ENCODE results near the gene OR2Z1. TPM values are rescaled to one million over a fixed set of nuclear protein-coding genes. Genes with fewer than 3 reads are reported as not detected.

Gene OR2Z1
- total RNA-seq, 1 donor from 2014 or later, result not detected

DNA sequence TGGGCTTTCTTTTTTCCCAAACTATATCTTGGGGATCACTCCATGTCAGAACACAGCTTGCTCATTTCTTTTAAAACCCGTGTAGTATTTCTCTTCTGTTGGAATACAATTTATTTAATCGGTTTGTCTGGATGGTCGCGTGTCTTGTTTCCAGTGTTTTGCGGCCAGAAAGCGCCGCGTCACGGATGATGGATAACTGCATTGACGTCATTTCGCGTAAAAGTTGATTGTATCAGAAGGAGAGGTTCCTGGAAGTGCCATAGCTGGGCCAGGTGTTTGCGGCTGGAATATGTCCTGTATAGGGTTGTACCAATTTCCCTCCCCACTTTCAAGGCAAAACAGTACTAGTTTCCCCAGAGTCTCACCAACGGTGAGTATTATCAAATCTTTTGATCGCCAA lies 32.5 kb upstream of the OR2Z1 start:
- DNase-seq, result no peak
- Histone ChIP-seq H3K4me1 (no peaks in the 10 kb centered on the region), H3K27me3 (ENCODE audit: low read depth) (peaks cover 75% of the 10 kb centered on the region), H3K9me3 (replicated peaks) (no peaks in the 10 kb centered on the region), H3K36me3 (no peaks in the 10 kb centered on the region), H3K4me3 (no peak overlapping the region), H3K27ac (replicated peaks) (no peak overlapping the region)
- TF ChIP-seq, protein P1, sequence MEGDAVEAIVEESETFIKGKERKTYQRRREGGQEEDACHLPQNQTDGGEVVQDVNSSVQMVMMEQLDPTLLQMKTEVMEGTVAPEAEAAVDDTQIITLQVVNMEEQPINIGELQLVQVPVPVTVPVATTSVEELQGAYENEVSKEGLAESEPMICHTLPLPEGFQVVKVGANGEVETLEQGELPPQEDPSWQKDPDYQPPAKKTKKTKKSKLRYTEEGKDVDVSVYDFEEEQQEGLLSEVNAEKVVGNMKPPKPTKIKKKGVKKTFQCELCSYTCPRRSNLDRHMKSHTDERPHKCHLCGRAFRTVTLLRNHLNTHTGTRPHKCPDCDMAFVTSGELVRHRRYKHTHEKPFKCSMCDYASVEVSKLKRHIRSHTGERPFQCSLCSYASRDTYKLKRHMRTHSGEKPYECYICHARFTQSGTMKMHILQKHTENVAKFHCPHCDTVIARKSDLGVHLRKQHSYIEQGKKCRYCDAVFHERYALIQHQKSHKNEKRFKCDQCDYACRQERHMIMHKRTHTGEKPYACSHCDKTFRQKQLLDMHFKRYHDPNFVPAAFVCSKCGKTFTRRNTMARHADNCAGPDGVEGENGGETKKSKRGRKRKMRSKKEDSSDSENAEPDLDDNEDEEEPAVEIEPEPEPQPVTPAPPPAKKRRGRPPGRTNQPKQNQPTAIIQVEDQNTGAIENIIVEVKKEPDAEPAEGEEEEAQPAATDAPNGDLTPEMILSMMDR (IDR thresholded peaks at IDR 0.05; ENCODE audit: borderline replicate concordance), result no peak
- intact Hi-C loops (cut with micrococcal nuclease), result no loop called here

DNA sequence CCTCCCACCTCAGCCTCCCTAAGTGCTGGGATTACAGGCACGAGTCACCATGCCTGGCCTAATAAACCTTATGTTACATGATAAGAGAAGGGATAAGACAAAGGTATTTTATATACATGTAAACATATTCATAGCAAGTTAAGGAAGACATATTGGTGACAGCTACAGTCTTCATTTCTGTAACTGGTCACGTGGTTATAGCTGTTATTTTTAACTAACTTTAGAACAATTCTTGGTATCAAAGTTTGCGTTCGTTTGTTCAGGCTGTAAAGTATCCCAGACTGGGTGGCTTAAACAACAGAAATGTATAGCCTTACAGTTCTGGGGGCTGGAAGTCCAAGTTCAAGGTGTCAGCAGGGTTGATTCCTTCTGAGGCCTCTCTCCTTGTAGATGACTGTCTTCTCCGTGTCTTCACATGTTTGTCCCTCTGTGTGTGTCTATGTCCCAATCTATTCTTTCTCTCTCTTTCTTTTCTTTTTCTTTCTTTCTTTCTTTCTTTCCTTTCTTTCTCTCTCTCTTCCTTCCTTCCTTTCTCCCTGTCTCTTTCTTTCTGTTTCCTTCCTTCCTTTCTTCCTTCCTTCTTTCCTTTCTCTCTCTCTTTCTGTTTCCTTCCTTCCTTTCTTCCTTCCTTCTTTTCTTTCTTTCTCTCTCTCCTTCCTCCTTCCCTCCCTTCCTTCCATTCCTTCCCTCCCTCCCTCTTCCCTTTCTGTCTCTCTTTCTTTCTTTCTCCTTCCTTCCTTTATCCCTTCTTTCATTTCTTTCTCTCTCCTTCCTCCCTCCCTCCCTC lies 30.5 kb upstream of the OR2Z1 start:
- TF ChIP-seq, protein P1 (IDR thresholded peaks at IDR 0.05; ENCODE audit: borderline replicate concordance), result no peak
- peaks cover 75% of the 10 kb centered on the region for H3K27me3 ChIP-seq (ENCODE audit: low read depth)
- H3K36me3 ChIP-seq, result no peaks in the 10 kb centered on the region
- intact Hi-C loops (cut with micrococcal nuclease), result no loop called here
- H3K27ac ChIP-seq (replicated peaks), result no peak overlapping the region
- no peaks in the 10 kb centered on the region for H3K4me1 ChIP-seq
- H3K9me3 ChIP-seq (replicated peaks), result no peaks in the 10 kb centered on the region
- H3K4me3 ChIP-seq, result no peak overlapping the region
- no peak for DNase-seq

DNA sequence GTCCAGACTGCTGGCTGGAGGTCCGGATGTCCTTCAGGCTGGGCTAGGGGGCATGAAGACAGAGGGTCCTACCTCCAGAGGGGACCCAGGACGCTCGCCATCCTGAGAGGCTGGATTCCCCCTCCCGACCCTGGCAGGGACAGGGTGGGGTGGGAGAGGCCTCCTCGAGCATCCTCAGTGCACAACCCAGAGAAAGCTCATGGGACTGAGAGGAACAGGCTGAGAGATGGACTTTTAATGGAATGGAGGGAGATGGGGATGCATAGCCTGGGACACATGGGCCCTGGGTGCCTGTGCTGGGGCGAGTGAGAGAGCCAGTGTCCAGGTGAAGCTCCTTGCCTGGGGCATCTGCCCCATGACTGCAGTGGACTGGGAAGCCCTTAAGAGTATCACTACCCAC lies 25.9 kb upstream of the OR2Z1 start:
- Histone ChIP-seq H3K4me3 (no peak overlapping the region), H3K9me3 (replicated peaks) (no peaks in the 10 kb centered on the region), H3K36me3 (no peaks in the 10 kb centered on the region), H3K27ac (replicated peaks) (no peak overlapping the region), H3K4me1 (no peaks in the 10 kb centered on the region), H3K27me3 (ENCODE audit: low read depth) (peaks cover 87% of the 10 kb centered on the region)
- intact Hi-C loops (cut with micrococcal nuclease), result no loop called here
- no peak for DNase-seq
- TF ChIP-seq, protein P1 (IDR thresholded peaks at IDR 0.05; ENCODE audit: borderline replicate concordance), result no peak

DNA sequence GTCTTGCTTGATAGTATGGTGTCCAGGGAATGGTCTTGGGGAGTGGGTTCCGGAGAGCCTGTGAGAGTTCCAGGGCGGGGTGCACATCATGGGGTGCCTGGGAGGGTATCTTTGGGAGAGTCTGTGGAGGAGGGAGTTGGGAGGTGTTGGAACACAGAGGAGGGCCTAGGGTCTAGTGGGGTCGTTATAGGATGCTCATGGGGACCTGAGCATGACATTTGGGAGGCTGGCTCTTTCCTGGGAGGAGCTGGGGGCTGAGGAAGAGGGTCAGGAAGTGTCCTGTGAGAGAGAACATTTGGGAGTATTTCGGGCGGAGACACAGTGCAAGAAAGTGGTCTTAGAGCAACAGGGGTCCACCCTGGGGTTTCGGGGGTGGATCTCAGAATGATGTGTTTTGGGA lies 25.5 kb upstream of the OR2Z1 start:
- Histone ChIP-seq H3K27me3 (ENCODE audit: low read depth) (peaks cover 88% of the 10 kb centered on the region), H3K4me3 (no peak overlapping the region), H3K36me3 (no peaks in the 10 kb centered on the region), H3K9me3 (replicated peaks) (no peaks in the 10 kb centered on the region), H3K4me1 (no peaks in the 10 kb centered on the region), H3K27ac (replicated peaks) (no peak overlapping the region)
- intact Hi-C loops (cut with micrococcal nuclease), result no loop called here
- no peak for DNase-seq
- TF ChIP-seq, protein P1 (IDR thresholded peaks at IDR 0.05; ENCODE audit: borderline replicate concordance), result no peak

DNA sequence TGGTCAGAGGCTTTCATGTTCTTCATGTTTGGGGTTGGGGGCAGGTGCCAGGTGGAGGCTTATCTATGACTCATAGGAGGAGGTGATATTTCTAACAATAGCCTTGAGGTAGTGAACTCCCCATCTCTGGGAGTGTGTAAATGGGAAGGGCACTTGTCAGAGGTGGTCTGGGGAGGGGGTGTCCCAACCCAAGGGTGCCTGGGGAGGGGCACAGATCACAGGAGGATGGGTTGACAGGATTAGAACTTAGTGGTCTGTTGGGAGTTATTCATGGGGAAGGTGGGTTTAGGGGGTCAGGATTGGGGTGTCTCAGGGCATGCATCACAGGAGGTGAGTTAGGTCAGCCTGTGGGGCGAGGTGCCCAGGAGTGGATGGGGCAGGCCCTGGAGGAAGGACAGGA lies 24.4 kb upstream of the OR2Z1 start:
- H3K27me3 ChIP-seq (ENCODE audit: low read depth), result peaks cover 92% of the 10 kb centered on the region
- intact Hi-C loops (cut with micrococcal nuclease), result no loop called here

More for the DNA sequence above, 24.4 kb upstream of the OR2Z1 start:
- no peaks in the 10 kb centered on the region for H3K4me1 ChIP-seq
- TF ChIP-seq, protein P1 (IDR thresholded peaks at IDR 0.05; ENCODE audit: borderline replicate concordance), result no peak
- H3K9me3 ChIP-seq (replicated peaks), result no peaks in the 10 kb centered on the region
- H3K4me3 ChIP-seq, result no peak overlapping the region
- no peaks in the 10 kb centered on the region for H3K36me3 ChIP-seq
- no peak for DNase-seq
- no peak overlapping the region for H3K27ac ChIP-seq (replicated peaks)

Measured in left ventricle myocardium inferior (tissue), 1 donor.